HEK293T (cell line): Measurements from ENCODE around the gene SH3RF3.

ENCODE experiments used
- CTCF ChIA-PET: fragments of 350-600 bp; formaldehyde crosslinking; extraction: SDS; loops from one replicate; lab custom pipeline; 2021; ENCODE audit warnings: antibody characterized with exemption, inconsistent platforms; lab: Yijun Ruan, JAX
- POLR2A ChIA-PET: fragments of 350-600 bp; formaldehyde crosslinking; extraction: SDS; loops from one replicate; lab custom pipeline; 2020; ENCODE audit warnings: antibody characterized with exemption, inconsistent platforms; lab: Yijun Ruan, JAX
- DNase-seq: peaks from one replicate; pipeline ENCODE4 v3.0.0; 2012; ENCODE audit warnings: mixed read lengths; ENCODE audit errors: extremely low spot score
- ARNT ChIP-seq: fragments of 450-650 bp; IDR thresholded peaks from 2 replicates; pipeline ENCODE4 v1.6.1; 2017; ENCODE audit warnings: mild to moderate bottlenecking
- BHLHE40 ChIP-seq: fragments of 450-650 bp; IDR thresholded peaks from 2 replicates; pipeline ENCODE4 v1.6.1; 2016; ENCODE audit warnings: mild to moderate bottlenecking, moderate library complexity, borderline replicate concordance
- CTBP1 ChIP-seq: fragments of 450-650 bp; IDR thresholded peaks from 2 replicates; pipeline ENCODE4 v1.6.1; 2016; ENCODE audit warnings: borderline replicate concordance
- ELF4 ChIP-seq: fragments of 450-650 bp; IDR thresholded peaks from 2 replicates; pipeline ENCODE4 v1.6.1; 2017; ENCODE audit warnings: antibody characterized with exemption
- FOXA1 ChIP-seq: fragments of 450-650 bp; IDR thresholded peaks from 2 replicates; pipeline ENCODE4 v1.6.1; 2016; ENCODE audit warnings: mild to moderate bottlenecking
- FOXK2 ChIP-seq: fragments of 450-650 bp; IDR thresholded peaks from 2 replicates; pipeline ENCODE4 v1.6.1; 2016; ENCODE audit warnings: mild to moderate bottlenecking
- FOXM1 ChIP-seq: fragments of 450-650 bp; IDR thresholded peaks from 2 replicates; pipeline ENCODE4 v1.6.1; 2017; ENCODE audit warnings: mild to moderate bottlenecking, borderline replicate concordance
- HDGF ChIP-seq: fragments of 450-650 bp; IDR thresholded peaks from 2 replicates; pipeline ENCODE4 v1.6.1; 2017; ENCODE audit warnings: antibody characterized with exemption, borderline replicate concordance
- L3MBTL2 ChIP-seq: fragments of 450-650 bp; conservative IDR thresholded peaks from 2 replicates; pipeline ENCODE4 v1.6.1; 2016; ENCODE audit warnings: mild to moderate bottlenecking
- LEF1 ChIP-seq: fragments of 450-650 bp; IDR thresholded peaks from 2 replicates; pipeline ENCODE4 v1.6.1; 2017; ENCODE audit warnings: mild to moderate bottlenecking, borderline replicate concordance
- NFRKB ChIP-seq: fragments of 450-650 bp; IDR thresholded peaks from 2 replicates; pipeline ENCODE4 v1.6.1; 2016; ENCODE audit warnings: mild to moderate bottlenecking, moderate library complexity
- SP1 ChIP-seq: fragments of 450-650 bp; IDR thresholded peaks from 2 replicates; pipeline ENCODE4 v1.6.1; 2017
- SUZ12 ChIP-seq: fragments of 450-650 bp; IDR thresholded peaks from 2 replicates; pipeline ENCODE4 v1.6.1; 2016; ENCODE audit warnings: mild to moderate bottlenecking
- TARDBP ChIP-seq: fragments of 450-650 bp; IDR thresholded peaks from 2 replicates; pipeline ENCODE4 v1.6.1; 2016
- ZNF384 ChIP-seq: fragments of 450-650 bp; IDR thresholded peaks from 2 replicates; pipeline ENCODE4 v1.6.1; 2016
- TF ChIP-seq, protein P1 (sequence below): fragments of 450-650 bp; IDR thresholded peaks from 2 replicates; pipeline ENCODE4 v1.6.1; 2016

The SH3RF3 gene

DNA sequence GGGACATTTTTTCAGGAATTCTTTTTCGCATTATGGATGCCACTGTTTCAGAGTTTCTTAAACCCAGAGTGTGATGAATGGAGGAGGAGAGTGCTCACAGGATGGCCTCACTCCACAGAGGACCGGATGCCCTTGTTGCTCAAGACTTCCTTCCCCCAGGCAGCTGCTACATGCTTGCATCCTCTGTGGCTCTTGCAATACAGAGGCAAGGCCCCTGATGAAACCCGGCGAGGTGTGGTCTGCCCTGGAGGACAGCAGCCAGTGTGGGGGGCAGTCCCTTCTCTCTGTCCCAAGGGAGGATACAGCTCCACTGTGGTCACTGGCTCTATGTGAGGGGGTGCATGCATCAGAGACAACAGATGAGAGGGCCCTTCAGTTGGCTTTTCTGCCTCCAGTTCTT is 109.6 kb downstream of the SH3RF3 start:
- CTCF ChIA-PET, result interaction anchor here (1.2 kb wide), 1 partner anchor 11 kb away, joined by 3 read pairs; no protein-coding TSS in a partner anchor
- DNase-seq, result no peak
- TF ChIP-seq, protein P1, sequence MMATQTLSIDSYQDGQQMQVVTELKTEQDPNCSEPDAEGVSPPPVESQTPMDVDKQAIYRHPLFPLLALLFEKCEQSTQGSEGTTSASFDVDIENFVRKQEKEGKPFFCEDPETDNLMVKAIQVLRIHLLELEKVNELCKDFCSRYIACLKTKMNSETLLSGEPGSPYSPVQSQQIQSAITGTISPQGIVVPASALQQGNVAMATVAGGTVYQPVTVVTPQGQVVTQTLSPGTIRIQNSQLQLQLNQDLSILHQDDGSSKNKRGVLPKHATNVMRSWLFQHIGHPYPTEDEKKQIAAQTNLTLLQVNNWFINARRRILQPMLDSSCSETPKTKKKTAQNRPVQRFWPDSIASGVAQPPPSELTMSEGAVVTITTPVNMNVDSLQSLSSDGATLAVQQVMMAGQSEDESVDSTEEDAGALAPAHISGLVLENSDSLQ, result no peak
- TF ChIP-seq BHLHE40, result no peak
- no peak for TF ChIP-seq FOXM1
- TF ChIP-seq ARNT, result no peak
- no peak for TF ChIP-seq FOXA1
- TF ChIP-seq LEF1, result no peak
- TF ChIP-seq ZNF384, result no peak
- no peak for TF ChIP-seq L3MBTL2
- no peak for TF ChIP-seq CTBP1
- TF ChIP-seq SP1, result no peak
- TF ChIP-seq HDGF, result no peak
- no peak for TF ChIP-seq SUZ12
- TF ChIP-seq FOXK2, result no peak
- POLR2A ChIA-PET, result interaction anchor here (1.5 kb wide), 1 partner anchor 23 kb away, joined by 3 read pairs; no protein-coding TSS in a partner anchor

DNA sequence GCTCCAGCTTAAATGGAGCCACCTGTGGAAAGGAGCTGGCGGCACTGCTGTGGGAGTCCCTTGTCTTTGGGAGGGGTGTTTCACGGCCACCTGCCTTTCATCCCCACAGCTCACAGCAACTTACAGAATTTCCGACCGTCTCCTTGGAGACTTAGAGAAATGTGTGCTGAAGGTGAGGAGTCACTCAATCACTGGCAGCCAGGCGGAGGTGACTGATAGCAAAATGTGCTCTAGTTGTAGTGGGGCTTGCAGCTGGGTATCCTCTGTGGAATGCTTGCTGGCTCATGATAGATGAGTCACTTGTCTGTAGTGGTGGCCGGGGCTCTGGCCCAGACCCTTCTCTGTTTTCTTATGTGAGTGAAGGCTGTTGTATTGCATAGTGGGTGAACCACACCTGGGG is 110.7 kb downstream of the SH3RF3 start:
- TF ChIP-seq FOXA1 (no peak), ZNF384 (no peak), FOXM1 (no peak), BHLHE40 (no peak), SUZ12 (no peak), SP1 (no peak), CTBP1 (no peak)
- TF ChIP-seq, protein P1, result no peak
- ChIA-PET POLR2A (interaction anchor here (1.5 kb wide), 1 partner anchor 24 kb away, joined by 3 read pairs; no protein-coding TSS in a partner anchor), CTCF (interaction anchor here (1.2 kb wide), 1 partner anchor 9 kb away, joined by 3 read pairs; no protein-coding TSS in a partner anchor)
- no peak for DNase-seq

DNA sequence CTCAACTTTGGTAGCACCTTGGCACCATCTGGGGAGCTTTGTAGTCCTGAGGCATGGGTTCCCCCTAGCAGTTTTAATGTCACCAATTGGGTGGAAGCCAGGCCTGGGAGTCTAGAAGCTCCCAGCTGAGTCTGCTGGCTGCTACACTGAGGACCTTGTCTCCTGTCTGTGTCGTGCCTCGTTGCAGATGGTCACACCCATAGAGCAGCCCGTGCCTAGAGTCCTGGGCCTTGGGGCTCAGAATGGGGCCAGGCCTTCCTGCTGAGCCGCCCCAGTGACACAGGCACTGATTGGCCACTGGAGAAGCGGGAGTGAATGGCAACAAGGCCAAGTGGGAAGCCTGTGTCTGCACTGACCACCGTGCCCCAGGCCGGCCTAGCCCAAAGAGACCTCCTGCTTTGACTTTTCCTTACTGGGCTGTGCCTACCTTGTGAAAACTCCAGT is 113.2 kb downstream of the SH3RF3 start:
- no peak for TF ChIP-seq ARNT
- no peak for TF ChIP-seq BHLHE40
- ChIA-PET CTCF (interaction anchor here (0.6 to 1.2 kb wide), 3 partner anchors 11 to 110 kb away, joined by 3 to 4 read pairs (median 3); no protein-coding TSS in a partner anchor), POLR2A (interaction anchor here (0.6 kb wide), 1 partner anchor 10 kb away, joined by 3 read pairs; no protein-coding TSS in a partner anchor)
- DNase-seq, result no peak

DNA sequence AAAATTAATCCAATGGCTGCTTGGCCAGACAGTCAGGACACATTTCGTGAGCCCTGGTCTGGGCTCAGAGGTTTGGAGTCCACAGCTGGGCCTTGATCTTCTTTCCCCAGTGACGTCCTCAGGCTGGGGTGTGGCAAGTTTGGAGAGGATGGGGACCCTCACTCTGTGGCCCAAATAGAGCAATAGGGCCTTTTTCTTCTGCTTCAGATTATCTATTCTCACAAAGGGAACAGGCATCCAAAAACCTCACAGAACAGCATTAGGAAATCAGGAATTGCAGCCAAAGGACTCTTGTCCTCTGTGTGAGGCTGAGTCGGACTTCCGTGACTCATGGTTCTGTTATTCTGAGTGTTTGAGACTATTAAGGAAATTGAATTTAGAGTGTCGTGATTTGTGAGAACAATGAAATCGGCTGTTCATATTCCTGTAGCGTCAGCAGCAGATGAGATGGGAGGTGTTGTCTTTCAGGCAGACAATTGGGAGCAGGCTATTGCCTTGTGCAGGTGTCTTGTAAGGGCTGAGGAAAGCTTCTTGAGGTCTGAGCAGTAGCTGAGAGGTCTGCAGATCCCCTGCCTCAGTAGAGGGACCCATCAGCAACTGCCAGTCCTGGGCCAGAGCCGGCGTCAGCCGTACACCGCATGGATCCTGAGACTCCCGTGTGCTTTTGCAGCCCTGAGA is 113.8 kb downstream of the SH3RF3 start:
- no peak for DNase-seq
- POLR2A ChIA-PET, result no interaction called here

DNA sequence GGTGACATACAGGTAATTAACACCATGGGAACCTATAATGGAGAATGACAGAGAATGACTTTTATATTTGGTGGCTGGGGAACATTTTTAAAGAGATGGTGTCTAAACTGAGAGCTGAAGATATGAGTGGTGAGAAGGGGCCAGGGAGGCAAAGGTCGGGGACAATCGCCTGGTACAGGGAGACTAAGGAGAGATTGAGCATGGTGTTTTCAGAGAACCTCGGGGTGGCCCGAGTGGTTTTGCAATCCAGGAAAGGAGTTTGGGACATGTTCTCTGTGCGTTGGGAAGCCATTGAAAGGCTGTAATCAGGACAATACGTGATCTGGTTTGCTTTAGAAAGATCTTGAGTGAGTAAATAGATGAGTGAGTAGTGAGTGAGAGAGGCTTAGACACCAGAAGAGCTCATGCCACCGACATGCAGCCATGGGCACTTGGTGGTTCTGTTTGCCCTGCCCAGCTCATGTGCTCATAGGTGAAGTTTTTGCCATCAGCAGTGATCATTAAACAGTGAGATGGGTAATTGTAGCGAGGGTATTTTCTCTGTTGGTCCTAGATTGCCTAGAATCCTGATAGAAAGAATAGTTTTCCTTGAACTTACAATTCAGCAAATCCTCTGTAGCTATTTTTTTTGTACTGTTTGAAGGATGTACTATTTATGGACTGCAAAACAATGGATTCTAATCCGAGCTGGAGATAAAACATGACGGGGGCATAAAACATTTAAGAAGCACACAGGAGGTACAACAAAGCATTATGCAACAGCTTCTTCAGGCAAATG is 114.7 kb downstream of the SH3RF3 start:
- DNase-seq, result no peak
- no peak for TF ChIP-seq BHLHE40
- no peak for TF ChIP-seq NFRKB
- TF ChIP-seq HDGF, result no peak
- TF ChIP-seq L3MBTL2, result no peak
- TF ChIP-seq ELF4, result no peak
- CTCF ChIA-PET, result interaction anchor here (0.6 kb wide), 1 partner anchor 138 kb away, joined by 3 read pairs; no protein-coding TSS in a partner anchor
- POLR2A ChIA-PET, result interaction anchor here (1.1 kb wide), 1 partner anchor 18 kb away, joined by 3 read pairs; no protein-coding TSS in a partner anchor

More for the DNA sequence above, 113.8 kb downstream of the SH3RF3 start:
- no peak for TF ChIP-seq LEF1
- no peak for TF ChIP-seq FOXA1
- TF ChIP-seq HDGF, result no peak
- TF ChIP-seq TARDBP, result no peak
- no peak for TF ChIP-seq L3MBTL2
- no peak for TF ChIP-seq NFRKB
- TF ChIP-seq ARNT, result no peak
- TF ChIP-seq, protein P1, result no peak
- CTCF ChIA-PET, result interaction anchor here (0.6 kb wide), 1 partner anchor 88 kb away, joined by 3 read pairs; no protein-coding TSS in a partner anchor

DNA sequence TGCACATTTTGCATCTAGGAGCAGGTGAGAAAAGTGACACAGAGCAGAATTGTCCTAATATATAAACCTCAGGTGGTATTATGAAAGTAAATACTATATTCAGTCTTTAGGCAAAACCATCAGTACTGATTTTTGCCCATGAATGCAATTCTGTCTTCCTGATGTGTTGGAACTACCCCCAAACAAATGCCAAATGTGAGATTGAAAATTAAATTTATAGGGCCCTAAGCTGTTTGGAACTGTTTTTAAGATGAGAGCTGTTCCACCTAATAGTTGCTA is 115.2 kb downstream of the SH3RF3 start:
- no peak for DNase-seq
- ChIA-PET CTCF (interaction anchor here (0.6 kb wide), 1 partner anchor 138 kb away, joined by 3 read pairs; no protein-coding TSS in a partner anchor), POLR2A (interaction anchor here (1.1 kb wide), 1 partner anchor 18 kb away, joined by 3 read pairs; no protein-coding TSS in a partner anchor)
- no peak for TF ChIP-seq SUZ12
